GM21786 (cell line): ENCODE results near the gene EEF1B2.
"Not testable (repeated sequence)": the region's sequence is repeated elsewhere in the genome, so short reads cannot be mapped to it uniquely, and the experiment has no call there.

ENCODE experiments used
- ATAC-seq: cut with Tn5 transposase; IDR thresholded peaks from one replicate; pipeline ENCODE4 v1.9.1; 2021; ENCODE audit not compliant: unreplicated experiment

EEF1B2 gene

GRCh38 chr2:206159346-206160124 lies at the start of gene EEF1B2, which contains the start of gene NDUFS1:
TSS of gene EEF1B2 (plus strand) at chr2:206159895. CDS start at chr2:206159980, 85 bp downstream.
TSS of gene NDUFS1 (minus strand) at chr2:206159444. CDS start at chr2:206153678, 5,766 bp downstream.
- ATAC-seq: peak; percentile 87

- ATAC-seq: no peak
Observed at GRCh38 chr2:206112108-206112507, 47.6 kb upstream of the EEF1B2 start.

DNA sequence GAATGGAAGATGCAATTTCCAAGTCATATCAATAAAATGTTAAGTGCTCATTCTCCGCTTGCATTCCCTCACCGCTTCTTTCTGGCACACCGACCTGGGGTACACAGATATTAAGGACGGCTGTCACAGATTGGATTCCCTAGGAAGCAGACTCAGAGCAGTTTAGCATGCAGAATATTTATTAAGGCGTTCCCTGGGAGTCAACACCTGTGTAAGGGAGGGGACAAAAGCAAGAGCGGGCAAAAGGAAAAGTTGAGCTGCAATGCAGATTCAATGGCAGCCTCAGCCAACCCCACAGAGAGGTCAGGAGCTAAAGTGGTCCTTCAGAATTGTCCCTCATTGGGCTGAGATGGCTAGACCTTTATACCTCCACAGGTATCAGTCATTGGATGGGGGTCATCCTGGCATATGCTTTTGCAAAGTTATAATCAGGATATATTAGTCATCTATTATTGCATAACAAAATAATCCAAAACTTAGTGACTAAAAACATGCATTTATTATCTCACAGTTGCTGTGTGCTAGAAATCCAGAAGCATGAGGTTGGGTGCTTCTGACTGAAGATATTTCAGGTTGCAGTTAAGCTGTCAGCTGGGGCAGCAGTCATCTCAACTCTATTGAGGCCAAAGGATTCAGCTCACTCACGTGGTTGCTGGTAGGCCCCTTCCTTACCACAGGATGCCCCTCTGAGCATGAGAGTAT lies 46.7 kb upstream of the EEF1B2 start:
- no peak for ATAC-seq

DNA sequence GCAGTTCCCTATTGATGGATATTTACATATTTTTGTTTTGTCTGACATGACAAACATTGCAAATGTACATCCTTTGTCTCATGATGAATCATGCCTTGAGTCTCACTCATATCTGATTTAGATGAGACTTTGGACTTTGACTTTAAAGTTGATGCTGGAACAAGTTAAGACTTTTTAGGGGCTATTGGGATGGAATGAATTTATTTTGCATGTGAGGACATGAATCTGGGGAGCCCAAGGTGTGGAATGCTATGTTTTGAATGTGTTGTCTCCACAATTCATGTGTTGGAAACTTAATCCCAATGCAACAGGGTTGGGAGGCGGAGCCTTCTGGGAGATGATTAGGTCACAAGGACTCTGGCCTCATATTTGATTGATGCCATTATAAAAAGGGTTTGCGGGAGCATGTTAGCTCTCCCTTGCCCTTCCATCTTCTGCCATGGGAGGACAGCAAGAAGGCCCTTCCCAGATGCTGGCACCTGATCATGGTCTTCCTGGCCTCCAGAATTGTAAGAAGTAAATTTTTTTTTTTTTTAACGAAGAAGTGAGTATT lies 44.6 kb upstream of the EEF1B2 start:
- ATAC-seq: no peak

- ATAC-seq: no peak
Observed at GRCh38 chr2:206116278-206116677, 43.4 kb upstream of the EEF1B2 start.

- not testable (repeated sequence) for ATAC-seq
Observed at GRCh38 chr2:206122569-206122968, 37.1 kb upstream of the EEF1B2 start.

DNA sequence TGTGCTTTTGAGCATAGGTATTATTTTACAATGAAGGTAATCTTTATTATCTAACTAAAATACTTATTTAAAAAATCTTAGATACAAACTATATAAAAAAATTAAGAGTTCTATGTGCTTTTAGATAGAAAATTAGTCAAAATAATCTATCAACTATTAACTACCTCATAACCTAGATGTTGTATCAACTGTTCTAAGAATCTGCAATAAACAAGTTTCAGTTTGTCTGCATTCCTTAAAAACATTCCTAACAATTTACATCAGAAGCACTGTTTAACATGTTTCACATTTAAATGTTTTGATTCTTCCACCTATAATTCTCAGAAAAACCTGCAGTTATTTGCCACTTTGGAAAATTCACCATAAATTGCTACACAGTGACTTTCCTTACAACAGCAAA lies 33.8 kb upstream of the EEF1B2 start:
- no peak for ATAC-seq

GRCh38 chr2:206127656-206128055 lies 32.0 kb upstream of the EEF1B2 start:
- no peak for ATAC-seq

DNA sequence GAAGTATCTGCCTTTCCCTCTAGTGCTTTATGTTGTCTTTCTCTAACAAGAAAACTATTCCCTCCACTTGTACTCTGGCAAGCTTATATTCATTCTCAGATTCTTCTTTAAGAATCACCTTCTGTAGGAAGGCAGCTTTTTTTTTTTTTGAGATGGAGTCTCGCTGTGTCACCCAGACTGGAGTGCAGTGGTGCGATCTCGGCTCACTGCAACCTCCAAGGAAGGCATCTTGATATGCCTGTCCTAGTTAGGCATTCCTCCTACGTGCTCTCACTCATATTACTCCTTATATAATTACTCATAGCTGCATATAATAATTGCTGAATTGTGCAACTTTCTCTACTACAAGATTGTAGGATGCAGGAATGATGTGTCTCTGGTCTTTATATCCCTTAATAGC lies 16.2 kb upstream of the EEF1B2 start:
- ATAC-seq: no peak

DNA sequence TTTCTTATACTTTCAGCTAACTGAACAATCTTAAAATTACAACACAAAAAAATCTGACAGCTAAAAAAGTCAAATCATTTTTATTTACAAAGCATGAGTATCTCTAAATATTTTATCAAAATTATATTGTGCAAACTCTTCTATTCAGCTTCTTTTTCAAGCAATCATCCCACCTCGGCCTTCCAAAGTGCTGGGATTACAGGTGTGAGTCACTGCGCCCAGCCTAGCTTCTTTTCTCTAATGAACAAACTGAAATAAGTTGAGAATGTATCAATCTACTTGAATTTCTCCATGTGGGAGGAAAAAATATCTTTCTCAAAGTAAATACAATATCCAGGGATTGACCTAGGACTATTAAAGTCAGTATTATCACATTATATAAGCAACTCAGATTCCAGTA lies 15.3 kb upstream of the EEF1B2 start:
- ATAC-seq: no peak

DNA sequence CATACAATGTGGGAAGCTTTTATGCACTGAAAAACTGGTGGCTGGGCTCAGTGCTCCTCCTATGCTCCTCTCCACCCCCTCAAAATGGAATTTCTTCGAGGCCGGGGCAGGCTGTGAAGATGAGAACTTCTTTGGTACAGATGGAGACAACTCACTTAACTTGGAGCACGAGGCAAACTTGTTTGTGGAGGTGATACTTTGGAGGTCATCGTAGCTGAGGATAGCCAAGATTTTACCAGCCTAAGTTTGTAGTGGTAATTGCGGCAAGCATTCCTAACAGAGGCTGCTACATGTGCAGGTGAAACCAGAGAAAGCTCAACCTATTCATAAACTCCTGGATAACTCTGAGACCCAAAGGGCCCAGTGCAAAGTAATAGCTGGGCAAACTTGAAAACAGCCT lies 14.0 kb upstream of the EEF1B2 start:
- ATAC-seq: no peak

- no peak for ATAC-seq
Observed at GRCh38 chr2:206149330-206149729, 10.4 kb upstream of the EEF1B2 start.

- no peak for ATAC-seq
Observed at GRCh38 chr2:206150168-206150567, 9.5 kb upstream of the EEF1B2 start.

DNA sequence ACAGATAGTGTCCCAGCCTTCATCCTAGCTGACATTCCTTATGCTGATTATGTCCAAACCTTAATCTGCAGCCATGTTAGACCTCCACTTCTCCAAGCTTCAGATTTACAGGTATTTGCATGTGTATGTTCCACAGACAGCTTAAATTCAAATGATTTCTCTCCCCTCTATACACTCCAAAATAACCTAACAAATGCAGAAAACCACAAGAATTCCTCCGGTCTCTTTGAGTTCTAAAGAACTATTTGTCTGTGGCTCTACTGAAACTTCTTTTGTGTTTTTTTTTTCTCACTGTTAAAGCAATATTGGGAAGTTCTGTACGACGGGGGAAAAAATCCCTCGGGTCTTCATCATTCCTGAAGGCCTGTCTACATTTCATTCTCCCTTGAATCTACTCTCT lies 9.1 kb upstream of the EEF1B2 start:
- no peak for ATAC-seq

- peak; percentile 70 for ATAC-seq
Observed at GRCh38 chr2:206154197-206154596, 5.5 kb upstream of the EEF1B2 start.

GRCh38 chr2:206157014-206157413 lies 2.7 kb upstream of the EEF1B2 start:
- not testable (repeated sequence) for ATAC-seq

GRCh38 chr2:206158563-206159345 lies 941 bp upstream of the EEF1B2 start:
- peak; percentile 10 for ATAC-seq

GRCh38 chr2:206160125-206160806 lies 571 bp downstream of the EEF1B2 start:
- ATAC-seq: peak; percentile 42

DNA sequence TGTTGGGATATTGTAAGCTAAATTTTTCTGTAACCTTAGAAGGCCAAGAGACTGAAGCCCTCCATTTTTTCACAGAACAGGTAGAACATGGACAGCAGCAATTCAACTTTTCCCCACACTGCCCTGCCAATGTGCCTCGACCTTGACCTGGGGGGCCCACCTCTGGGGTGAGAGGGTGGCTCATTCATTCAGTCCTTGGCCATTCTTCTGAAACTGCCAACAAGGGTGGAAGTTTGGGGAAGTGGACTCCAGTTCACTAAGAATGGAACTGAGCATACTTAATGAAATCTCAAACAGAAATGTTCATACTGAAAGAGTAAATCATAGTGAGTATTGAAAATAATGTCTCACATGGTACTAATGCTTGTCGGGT lies 1.1 kb downstream of the EEF1B2 start:
- ATAC-seq: no peak

GRCh38 chr2:206162401-206162800 lies 2.7 kb downstream of the EEF1B2 start:
- not testable (repeated sequence) for ATAC-seq
